ENCODE results near the gene ARFGAP3.

Gene ARFGAP3

DNA sequence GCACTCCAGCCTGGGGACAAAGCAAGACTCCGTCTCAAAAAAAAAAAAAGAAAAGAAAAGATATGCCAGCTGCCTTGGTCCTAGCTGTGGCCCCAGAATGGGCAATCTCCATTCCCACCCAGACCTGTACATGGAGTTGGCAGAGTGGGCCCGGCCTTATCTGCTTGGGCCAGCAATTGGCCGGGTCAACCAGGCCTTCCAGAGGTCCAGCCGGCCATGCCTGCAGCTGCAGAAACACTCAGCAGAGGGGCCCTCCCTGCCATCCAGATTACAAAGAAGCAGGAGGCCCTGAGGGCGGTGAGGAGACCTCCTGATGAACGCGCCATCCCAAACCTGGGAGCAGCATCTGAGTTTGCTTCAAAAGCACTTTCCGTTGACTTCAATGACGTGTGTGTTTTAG is 26.9 kb upstream of the ARFGAP3 start:
- no peak for DNase-seq (ENCODE audit: low read depth in 2 of 2)

DNA sequence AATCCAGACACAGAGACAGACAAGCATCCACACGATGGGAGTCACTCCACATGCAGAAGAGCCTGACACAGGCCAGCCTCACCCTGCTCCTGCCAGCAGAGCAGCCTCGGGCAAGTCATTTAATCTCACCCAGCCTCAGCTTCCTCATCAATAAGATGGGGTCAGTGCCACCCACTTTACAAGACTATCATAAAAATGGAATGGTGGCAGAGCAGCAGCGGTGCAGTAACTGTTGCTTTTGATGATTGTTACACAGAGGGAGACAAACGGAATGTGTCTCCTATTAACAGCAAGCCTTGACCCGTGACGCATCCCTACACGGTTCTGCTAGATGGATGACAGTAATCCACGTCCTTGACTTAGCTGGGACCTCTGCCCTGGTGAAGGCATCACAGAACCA is 26.0 kb upstream of the ARFGAP3 start:
- DNase-seq (ENCODE audit: low read depth in 2 of 2) = no peak

GRCh38 chr22:42881982-42882656 is 25.0 kb upstream of the ARFGAP3 start:
- no peak for DNase-seq (ENCODE audit: low read depth in 2 of 2)

DNA sequence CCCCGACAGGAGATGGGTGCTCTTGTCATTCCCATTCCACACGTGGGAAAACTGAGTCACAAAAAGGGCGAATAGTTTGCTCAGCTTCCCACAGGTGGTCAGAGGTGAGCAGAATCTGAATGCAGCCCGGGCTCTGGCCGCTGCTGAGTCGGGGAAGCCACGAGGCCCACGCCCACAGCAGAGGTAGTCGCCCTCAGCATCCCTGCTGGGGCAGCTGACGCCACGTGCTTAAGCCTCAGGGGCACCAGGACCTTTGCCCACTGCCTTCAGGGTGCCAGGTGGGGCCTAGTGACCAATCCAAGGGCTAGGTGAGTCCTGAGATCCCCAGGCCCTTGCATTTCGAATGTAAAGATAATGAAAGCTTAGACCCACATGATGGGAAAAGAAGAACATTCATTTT is 24.2 kb upstream of the ARFGAP3 start:
- no peak for DNase-seq (ENCODE audit: low read depth in 2 of 2)

- DNase-seq (ENCODE audit: low read depth in 2 of 2) = no peak
These were observed 23.7 kb upstream of the ARFGAP3 start for GRCh38 chr22:42880815-42881214.

GRCh38 chr22:42879371-42880021 is 22.4 kb upstream of the ARFGAP3 start:
- DNase-seq (ENCODE audit: low read depth in 2 of 2) = no peak

- no peak for DNase-seq (ENCODE audit: low read depth in 2 of 2)
These were observed 21.7 kb upstream of the ARFGAP3 start for GRCh38 chr22:42878561-42879305.

DNA sequence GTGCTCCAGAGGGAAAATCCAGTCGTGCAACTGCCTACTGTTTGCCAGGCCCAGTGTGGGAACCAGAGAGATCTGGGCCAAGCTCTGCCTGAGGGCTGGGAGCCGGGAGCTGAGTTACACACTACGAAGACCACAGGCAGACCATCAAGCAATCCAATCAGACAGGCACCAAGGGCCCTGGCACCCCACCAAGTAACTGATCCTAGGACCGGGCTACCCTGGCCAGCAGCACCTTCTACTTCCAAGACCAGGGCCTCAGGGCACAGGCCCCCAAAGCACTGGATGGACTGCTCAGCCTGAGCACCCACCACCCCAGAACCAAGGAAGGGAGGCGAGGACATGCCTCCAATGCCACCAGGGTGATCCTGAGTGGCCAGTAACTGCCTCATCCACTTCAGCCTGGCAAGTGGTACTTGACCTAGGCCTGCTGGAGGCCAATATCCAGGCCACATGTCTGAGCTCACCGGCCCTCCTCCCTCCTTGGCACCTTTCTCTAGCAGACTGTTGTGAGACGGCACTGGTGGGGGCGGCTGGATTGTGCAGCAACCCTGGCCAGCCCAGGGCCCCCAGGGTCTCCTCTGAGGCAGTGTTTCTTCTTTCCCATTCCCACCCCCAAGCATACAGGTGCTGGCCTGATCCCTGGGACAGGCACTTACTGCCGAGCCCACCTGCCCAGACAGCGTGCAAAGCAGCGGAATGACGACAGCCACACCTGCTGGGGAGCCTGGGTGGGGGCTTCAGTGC is 20.7 kb upstream of the ARFGAP3 start:
- no peak for DNase-seq (ENCODE audit: low read depth in 2 of 2)

DNA sequence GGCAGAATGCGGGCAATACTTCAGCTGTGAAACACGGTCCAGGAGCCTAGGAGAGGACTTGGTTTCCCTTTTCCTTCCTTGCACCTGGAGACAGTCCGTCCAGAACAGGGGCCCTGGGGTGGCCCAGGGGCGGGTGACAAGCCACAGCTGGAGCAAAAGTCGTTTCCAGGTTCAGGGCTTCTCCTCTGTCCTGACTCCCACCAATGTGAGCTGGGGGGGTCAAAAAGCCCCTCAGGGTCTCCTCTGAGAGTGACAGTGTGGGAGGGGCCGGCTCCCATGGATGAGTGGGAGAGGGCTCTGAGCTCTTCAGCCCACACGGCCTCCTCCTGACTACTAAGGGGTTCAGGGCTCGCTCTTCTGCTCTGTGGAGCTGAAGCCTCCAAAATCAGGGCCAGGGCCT is 20.1 kb upstream of the ARFGAP3 start:
- DNase-seq (ENCODE audit: low read depth in 2 of 2) = no peak

GRCh38 chr22:42876041-42876440 is 19.0 kb upstream of the ARFGAP3 start:
- no peak for DNase-seq (ENCODE audit: low read depth in 2 of 2)

- DNase-seq (ENCODE audit: low read depth in 2 of 2) = no peak
These were observed 16.9 kb upstream of the ARFGAP3 start for GRCh38 chr22:42874010-42874409.

DNA sequence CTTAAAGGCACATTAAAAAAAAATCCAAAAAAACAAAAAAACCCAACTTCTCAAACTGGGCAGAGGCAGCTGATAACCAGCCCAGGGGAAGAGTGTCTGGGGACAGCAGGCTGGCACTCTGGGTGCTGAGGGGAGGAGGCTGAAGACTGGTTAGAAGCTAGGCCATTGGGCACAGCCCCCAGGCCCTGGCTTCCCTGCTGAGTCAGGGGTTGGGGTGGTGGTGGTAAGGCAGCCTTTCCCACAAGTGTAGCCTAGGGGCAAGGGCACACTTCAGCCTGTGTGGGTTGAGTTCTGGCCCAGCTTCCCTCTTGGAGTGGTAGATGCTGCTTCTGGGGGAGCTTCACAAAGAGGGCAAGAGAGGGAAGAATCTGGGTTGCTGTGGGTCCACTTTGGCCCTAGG is 16.3 kb upstream of the ARFGAP3 start:
- no peak for DNase-seq (ENCODE audit: low read depth in 2 of 2)

GRCh38 chr22:42872821-42873220 is 15.7 kb upstream of the ARFGAP3 start:
- DNase-seq (ENCODE audit: low read depth in 2 of 2) = no peak

- DNase-seq (ENCODE audit: low read depth in 2 of 2) = no peak
These were observed 14.3 kb upstream of the ARFGAP3 start for GRCh38 chr22:42871146-42872050.

DNA sequence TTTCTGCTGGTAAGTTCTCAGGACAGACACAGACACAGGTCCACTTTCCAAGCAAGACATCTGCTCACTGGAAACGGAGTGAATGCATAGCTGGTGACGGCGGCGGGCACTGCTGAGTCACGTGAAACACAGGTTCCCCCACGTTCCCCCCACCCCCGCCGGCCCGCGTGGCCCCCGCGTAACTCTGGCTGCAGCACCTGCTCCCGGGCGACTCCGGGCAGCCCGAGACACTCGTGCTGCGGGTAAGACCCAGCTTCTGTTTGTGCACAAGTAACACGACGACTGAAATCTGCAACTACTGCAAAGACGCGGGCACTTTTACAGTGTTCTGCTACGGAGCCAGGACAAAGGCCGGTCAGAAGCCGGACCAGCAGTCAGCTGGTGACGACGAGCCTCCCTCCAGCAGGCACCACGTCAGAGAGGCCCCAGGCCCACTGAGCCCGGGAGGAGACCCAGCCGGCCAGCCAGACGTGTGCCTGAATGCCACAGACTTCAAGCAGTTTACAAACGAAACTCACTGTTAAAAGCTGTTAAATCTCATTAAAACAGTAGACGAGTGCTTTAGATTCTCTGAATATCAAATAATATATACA is 12.9 kb upstream of the ARFGAP3 start:
- no peak for DNase-seq (ENCODE audit: low read depth in 2 of 2)

GRCh38 chr22:42869463-42869862 is 12.4 kb upstream of the ARFGAP3 start:
- no peak for DNase-seq (ENCODE audit: low read depth in 2 of 2)

DNA sequence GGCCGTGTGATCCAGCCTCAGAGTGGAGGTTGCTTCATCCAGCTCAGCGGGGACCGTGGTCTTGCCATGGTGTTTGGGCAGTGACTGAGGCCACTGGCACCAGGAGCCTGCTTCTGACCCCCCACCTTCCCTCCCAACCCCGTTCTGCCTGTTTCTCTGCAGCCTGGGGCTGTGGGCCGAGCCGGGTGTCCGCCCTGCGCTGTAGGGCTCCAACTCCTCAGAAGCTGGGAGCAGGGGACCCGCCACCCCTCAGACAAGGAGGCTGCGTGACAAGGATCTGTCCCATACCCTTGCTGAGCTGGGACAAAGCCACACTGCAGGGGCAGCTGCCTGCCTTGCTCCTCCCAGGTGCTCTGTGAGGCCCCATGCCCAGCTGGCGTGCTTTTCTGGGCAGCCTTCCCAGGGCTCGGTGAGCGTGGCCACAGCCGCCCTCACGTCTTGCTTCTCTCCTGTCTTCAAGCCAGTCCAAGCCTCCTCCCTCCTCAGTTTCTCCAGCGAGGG is 11.7 kb upstream of the ARFGAP3 start:
- no peak for DNase-seq (ENCODE audit: low read depth in 2 of 2)

GRCh38 chr22:42866100-42866499 is 9.0 kb upstream of the ARFGAP3 start:
- DNase-seq (ENCODE audit: low read depth in 2 of 2) = no peak

- DNase-seq (ENCODE audit: low read depth in 2 of 2) = no peak
These were observed 8.5 kb upstream of the ARFGAP3 start for GRCh38 chr22:42865536-42865935.

GRCh38 chr22:42863349-42863961 is 6.4 kb upstream of the ARFGAP3 start:
- DNase-seq (ENCODE audit: low read depth in 2 of 2) = no peak

All from stimulated activated CD8-positive, alpha-beta memory T cell treated with anti-CD3 and anti-CD28 coated beads, Interleukin-2, amount 100 ng/mL, for 1 hour (primary cell).